Measurements from ENCODE around the gene RPL6.
A peak's percentile ranks its signal among the peaks of the same experiment; 100 is the strongest.

RPL6 gene

GRCh38 chr12:112382866-112383265, 26.5 kb downstream of the RPL6 start:
- no peak for DNase-seq (ENCODE audit: low read depth)
- H3K4me3 ChIP-seq (ENCODE audit: low read depth, low read length) = peak overlapping the region; percentile 87
- TF ChIP-seq, protein P1, sequence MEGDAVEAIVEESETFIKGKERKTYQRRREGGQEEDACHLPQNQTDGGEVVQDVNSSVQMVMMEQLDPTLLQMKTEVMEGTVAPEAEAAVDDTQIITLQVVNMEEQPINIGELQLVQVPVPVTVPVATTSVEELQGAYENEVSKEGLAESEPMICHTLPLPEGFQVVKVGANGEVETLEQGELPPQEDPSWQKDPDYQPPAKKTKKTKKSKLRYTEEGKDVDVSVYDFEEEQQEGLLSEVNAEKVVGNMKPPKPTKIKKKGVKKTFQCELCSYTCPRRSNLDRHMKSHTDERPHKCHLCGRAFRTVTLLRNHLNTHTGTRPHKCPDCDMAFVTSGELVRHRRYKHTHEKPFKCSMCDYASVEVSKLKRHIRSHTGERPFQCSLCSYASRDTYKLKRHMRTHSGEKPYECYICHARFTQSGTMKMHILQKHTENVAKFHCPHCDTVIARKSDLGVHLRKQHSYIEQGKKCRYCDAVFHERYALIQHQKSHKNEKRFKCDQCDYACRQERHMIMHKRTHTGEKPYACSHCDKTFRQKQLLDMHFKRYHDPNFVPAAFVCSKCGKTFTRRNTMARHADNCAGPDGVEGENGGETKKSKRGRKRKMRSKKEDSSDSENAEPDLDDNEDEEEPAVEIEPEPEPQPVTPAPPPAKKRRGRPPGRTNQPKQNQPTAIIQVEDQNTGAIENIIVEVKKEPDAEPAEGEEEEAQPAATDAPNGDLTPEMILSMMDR (IDR thresholded peaks at IDR 0.05; ENCODE audit: insufficient read depth, low read depth, low read length, missing control alignments) = no peak

DNA sequence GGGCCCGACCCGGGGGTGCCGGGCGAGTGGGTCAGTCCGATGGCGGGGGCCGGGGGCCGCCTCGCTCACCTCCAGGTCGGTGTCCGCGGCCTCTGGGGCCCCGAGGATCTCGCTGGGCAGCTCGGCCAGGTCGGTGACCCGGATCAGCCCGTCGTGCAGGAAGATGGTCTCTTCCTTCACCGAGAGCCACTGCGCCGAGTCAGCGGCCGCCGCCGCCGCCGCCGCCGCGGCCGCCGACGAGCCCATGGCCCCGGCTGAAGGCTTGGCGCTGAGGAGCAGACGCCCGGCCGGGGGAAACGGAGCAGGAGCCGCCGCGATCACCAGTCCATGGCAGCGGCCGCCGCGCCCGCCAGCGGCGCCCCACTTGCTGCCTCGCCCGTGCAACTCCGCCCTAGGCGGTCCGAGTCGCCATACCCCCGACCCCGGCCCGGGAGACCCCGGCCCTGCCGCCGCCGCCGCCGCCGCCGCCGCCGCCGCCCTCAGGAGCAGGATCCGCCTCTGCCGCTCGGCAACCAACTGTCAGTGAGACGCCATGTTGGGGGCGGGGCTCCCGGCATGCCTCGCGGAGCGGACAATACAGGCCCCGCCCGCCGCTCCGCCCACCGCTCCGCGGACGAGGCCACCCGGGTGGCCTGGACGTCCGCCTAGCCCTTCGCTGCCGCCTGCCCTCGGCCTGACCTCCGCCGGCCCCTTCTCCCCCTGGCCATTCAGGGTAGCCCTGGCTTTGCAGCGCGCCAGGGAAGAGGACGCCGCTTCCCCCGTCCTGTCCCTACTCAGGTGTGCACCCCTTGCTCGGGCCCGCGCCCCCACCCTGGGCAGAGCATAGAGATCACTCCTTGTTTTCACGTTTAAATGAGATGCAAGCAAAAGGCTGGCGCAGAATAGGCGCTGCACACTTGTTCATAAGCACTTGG, 27.3 kb downstream of the RPL6 start, which contains the start of gene HECTD4:
HECTD4 (minus strand) TSS at position 549 of the 914 bp plus-strand sequence; CDS start at position 246, 303 bp downstream.
- TF ChIP-seq, protein P1 (IDR thresholded peaks at IDR 0.05; ENCODE audit: insufficient read depth, low read depth, low read length, missing control alignments) = no peak
- H3K4me3 ChIP-seq (ENCODE audit: low read depth, low read length) = peak within 1 kb of the TSS; percentile 87
- peak; percentile 92 for DNase-seq (ENCODE audit: low read depth)

DNA sequence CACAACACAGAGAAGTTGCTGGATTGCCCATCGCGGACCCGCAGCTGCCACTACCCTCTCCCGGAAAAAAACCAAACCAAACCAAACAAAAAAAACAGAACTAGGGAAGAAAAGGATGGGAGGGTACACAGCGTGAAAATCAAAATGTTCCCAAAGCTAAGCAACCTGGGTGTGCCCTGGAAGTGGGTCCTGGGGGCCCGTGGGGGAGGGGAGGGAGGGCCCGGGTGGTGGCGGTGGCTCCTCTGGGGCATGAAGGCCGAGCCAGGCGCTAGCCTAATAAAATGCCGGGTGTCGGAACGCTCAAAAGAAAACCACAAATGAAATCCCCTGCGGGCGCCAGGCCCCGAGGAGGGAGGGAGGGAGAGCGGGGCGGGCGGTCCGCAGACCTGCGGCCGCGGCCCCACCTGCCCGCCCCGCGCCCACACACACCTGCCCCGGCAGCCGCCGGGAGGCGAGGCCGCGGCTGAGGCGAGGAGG, 28.0 kb downstream of the RPL6 start:
- TF ChIP-seq, protein P1 (IDR thresholded peaks at IDR 0.05; ENCODE audit: insufficient read depth, low read depth, low read length, missing control alignments) = no peak
- H3K4me3 ChIP-seq (ENCODE audit: low read depth, low read length) = peak overlapping the region; percentile 64
- peak; percentile 73 for DNase-seq (ENCODE audit: low read depth)

- no peak for DNase-seq (ENCODE audit: low read depth)
- H3K4me3 ChIP-seq (ENCODE audit: low read depth, low read length) = peak overlapping the region; percentile 64
- TF ChIP-seq, protein P1 (IDR thresholded peaks at IDR 0.05; ENCODE audit: insufficient read depth, low read depth, low read length, missing control alignments) = no peak
Measured at GRCh38 chr12:112380663-112381405, 28.6 kb downstream of the RPL6 start.

- DNase-seq (ENCODE audit: low read depth) = no peak
- H3K4me3 ChIP-seq (ENCODE audit: low read depth, low read length) = no peak overlapping the region
- TF ChIP-seq, protein P1 (IDR thresholded peaks at IDR 0.05; ENCODE audit: insufficient read depth, low read depth, low read length, missing control alignments) = no peak
Measured at GRCh38 chr12:112375105-112375504, 34.3 kb downstream of the RPL6 start.

DNA sequence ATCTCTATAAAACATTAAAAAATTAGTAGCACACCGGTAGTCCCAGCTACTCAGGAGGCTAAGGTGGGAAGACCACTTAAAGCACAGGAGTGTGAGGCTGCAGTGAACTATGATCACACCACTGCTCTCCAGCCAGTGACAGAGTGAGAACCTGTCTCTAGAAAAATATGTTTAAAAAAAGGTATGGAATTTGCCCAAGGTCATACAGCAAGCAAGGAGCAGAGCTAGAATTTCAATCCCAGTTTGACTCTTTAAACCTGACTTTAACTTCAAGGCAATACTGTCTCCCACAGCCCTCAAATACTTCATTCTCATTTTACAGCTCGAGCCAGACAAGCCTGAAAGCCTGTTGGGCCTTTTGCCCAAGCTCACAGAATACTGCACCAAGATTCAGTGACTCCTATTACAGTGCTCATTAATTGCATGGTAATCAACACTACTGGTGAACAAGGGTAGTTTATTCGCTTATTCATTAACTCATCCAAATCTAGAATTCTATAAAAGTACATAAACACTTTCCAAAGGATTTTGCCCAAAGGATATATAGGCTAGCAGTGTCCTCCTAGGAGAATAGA, 35.2 kb downstream of the RPL6 start:
- TF ChIP-seq, protein P1 (IDR thresholded peaks at IDR 0.05; ENCODE audit: insufficient read depth, low read depth, low read length, missing control alignments) = no peak

More for the DNA sequence above, 35.2 kb downstream of the RPL6 start:
- no peak for DNase-seq (ENCODE audit: low read depth)
- no peak overlapping the region for H3K4me3 ChIP-seq (ENCODE audit: low read depth, low read length)

Measured in GM12865 (cell line).